HG03439 (cell line): ENCODE measurements around the gene RBBP8NL.
"Not testable (repeated sequence)": the region's sequence is repeated elsewhere in the genome, so short reads cannot be mapped to it uniquely, and the experiment has no call there.

ENCODE experiments used
- ATAC-seq: cut with Tn5 transposase; IDR thresholded peaks from one replicate; pipeline ENCODE4 v1.9.1; 2021; ENCODE audit warnings: mild to moderate bottlenecking, moderate library complexity; ENCODE audit not compliant: unreplicated experiment

The RBBP8NL gene

GRCh38 chr20:62377615-62378178 is 49.6 kb downstream of the RBBP8NL start:
- ATAC-seq: no peak

DNA sequence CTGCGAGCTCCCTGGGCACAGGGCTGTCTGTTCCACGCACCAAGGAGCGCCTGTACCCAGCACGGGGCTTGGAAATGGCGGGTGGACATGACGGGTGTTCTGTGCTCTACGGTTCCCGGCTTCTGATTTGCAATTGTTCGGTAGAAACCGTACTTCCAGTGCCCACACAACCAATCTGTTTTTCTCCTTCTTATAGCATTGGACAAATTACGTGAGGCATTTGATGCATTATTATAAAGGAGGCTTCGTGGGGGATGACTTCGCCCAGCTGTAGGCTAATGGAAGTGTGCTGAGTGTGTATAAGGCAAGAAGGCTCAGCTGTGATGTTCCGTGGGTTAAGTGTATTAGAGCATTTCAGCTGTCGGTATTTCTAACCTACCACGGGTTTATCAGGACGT is 50.3 kb downstream of the RBBP8NL start:
- ATAC-seq: no peak

GRCh38 chr20:62376112-62377063 is 51.0 kb downstream of the RBBP8NL start:
- ATAC-seq: no peak

DNA sequence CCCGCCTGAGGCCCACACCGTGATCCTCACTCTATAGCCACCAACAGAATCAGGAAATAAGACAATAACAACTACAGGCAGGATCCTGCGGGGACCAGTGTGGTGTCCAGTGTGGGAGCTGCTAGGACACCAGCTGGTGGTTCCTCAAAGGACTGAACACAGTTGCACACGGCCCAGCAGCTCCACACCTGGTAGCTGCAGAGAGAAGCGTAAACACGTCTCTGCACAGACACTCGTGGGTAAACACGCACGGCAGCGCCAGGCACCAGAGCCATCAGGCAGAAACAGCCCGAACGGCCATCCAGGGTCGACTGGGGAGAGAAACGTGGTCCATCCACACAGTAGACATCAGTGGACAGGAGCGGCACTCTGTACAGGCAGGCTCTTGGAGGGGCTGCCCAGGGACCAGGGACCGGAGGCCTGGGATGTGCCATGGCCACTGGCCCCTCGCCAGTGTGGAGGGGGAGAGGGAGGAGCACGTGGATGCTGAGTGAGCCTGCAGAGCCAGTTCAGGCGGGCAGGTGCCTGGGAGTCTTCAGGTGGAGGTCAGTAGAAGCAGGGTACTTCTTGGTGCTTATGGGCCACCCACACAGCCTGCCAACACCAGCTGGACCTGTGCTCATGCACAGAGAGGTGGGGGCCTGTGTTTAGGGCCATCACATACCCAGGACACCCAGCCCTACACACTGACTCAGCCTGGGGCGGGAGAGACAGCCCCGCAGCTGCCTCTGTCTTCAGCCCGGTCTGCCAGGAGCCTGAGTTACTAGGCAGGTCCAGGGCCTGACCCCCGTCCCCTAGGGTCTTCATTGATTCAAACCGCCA is 52.8 kb downstream of the RBBP8NL start:
- ATAC-seq: no peak

DNA sequence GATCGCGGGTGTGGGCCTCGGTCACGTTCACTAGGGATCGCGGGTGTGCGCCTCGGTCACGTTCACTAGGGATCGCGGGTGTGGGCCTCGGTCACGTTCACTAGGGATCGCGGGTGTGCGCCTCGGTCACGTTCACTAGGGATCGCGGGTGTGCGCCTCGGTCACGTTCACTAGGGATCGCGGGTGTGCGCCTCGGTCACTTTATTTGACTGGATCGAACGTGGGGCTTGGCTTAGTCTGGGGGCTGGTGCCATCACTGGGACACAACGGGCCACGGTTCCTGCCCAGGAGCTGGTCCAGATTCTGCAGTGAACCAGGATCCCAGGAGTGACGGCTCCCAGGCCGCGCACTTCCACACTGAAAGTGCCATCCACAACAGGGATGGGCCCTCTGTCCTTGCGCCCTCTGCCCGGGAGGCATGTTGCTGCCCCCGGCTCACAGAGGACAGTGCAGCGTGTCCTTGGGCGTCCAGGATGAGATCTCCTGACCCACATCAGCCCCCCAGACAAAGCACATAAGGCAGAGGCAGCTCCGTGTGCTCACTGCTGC is 53.6 kb downstream of the RBBP8NL start:
- not testable (repeated sequence) for ATAC-seq

GRCh38 chr20:62372042-62372993 is 55.0 kb downstream of the RBBP8NL start:
- ATAC-seq: no peak

DNA sequence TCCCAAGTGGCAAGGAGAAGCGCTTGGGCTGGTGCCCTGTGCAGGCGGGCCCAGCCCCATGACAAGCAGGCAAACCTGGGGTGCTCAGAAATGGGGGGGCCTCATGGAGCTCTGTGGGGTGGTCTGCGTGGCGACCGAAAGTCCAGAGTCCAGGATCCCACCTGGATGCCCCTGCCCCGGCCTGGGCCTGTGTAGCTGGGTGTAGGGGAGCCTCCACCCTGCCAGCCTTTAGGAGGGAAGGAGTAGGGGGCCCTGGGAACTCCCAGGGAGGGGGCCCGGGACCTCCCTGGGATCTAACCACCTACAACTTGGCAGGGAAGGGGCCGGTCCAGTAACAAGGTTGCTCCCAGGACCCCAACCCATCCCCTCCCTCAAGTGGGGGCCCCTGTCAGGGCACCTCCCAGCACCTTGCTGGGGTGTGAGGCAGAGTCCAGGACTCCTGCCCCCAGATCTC is 55.7 kb downstream of the RBBP8NL start:
- ATAC-seq: no peak

- no peak for ATAC-seq
Measured at GRCh38 chr20:62370807-62371587, 56.3 kb downstream of the RBBP8NL start.

- no peak for ATAC-seq
Measured at GRCh38 chr20:62370115-62370806, 57.1 kb downstream of the RBBP8NL start.

GRCh38 chr20:62369815-62370114 is 57.6 kb downstream of the RBBP8NL start:
- ATAC-seq: no peak

DNA sequence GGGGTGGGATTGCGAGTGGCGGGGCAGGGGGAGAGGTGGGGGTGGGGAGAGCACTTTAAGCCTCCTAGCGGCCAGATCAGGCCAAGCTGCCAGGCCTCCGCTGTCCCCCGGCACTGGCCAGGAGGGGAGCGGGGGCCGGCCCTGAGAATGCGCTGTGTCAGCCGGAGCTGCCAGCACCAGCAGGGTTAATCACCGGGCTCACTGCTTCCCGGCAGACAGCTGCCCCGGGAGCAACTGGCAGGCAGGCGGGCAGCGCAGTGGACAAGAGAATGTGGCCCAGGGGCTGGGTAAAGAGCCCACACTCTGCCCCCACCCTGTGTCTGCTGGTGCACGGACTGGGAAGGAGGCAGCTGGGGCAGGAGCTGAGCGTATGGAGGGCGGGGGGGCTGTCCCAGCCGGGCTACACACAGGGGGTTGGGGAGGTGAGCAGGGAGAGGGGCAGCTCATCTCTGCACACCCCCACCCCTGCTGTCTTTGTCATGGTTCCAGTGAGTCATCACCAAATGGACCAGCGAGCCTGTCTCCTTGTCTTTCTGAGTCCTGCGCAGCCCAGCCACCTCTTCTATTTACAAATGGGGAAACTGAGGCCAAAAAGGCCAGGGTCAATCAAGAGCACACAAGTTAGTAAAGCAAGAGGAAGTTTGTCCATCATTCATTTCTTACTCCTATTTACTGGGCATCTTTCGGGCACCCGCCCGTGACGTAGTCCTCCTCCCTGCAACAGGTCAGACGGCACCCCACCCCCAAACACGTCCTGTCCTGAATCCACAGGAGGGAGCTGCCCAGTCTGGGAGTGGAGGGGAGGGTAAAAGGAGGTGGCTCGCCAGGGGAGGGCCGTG is 58.1 kb downstream of the RBBP8NL start:
- no peak for ATAC-seq

- ATAC-seq: no peak
Measured at GRCh38 chr20:62368392-62368975, 58.9 kb downstream of the RBBP8NL start.

DNA sequence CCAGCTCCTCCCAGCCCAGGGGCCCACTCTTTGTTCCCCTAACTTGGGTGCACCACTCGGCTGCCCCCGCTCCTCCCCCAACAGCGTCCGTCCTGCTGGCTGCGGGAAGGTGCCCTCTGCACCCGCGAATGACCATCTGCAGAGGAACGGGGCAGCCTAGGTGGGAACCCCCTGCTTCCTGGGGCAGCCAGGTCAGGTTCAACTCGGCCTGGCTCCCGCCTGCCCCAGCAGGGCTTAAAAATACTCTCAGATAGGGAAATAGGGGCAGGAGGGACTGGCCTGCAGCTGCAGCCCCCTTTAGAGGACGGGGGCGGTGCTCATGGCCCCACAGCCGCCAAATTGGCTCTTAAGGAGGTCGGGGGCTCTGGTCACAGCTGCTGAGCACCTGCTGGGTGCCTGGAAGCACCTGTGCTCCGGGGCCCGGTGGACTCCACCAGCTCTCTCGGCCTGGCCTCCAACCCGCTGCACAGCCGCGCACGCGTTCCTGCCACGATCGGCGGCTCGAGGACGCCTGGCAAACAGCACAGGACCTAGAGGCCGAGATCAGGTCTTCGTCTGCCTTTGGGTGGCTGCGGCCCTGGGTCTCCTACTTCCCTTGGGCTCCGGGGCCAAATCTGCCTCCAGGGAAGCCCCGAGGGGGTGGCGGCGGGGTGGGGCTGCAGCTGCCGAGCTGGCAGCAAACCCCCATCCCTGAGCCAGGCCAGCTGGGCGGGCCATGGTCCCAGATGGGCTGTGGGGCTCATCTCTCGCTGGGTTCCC is 59.5 kb downstream of the RBBP8NL start:
- no peak for ATAC-seq

GRCh38 chr20:62367136-62367632 is 60.2 kb downstream of the RBBP8NL start, which contains the start of gene LAMA5:
TSS of gene LAMA5 (minus strand) at chr20:62367312. CDS start at chr20:62367245, 67 bp downstream.
- ATAC-seq: no peak

- no peak for ATAC-seq
Measured at GRCh38 chr20:62366370-62367135, 60.8 kb downstream of the RBBP8NL start.
